NAMALWA (cell line): ENCODE data around the gene ENPP6.
"Not testable (repeated sequence)": the region's sequence is repeated elsewhere in the genome, so short reads cannot be mapped to it uniquely, and the experiment has no call there.

Experiments used
- DNase-seq: peaks from one replicate; pipeline ENCODE4 v3.0.0-alpha.2; 2015; ENCODE audit warnings: low spot score

The ENPP6 gene

GRCh38 chr4:184235526-184235925 is 17.9 kb upstream of the ENPP6 start:
- DNase-seq, result no peak

- no peak for DNase-seq
Measured at GRCh38 chr4:184234155-184234554, 16.5 kb upstream of the ENPP6 start.

GRCh38 chr4:184232975-184233374 is 15.3 kb upstream of the ENPP6 start:
- DNase-seq, result no peak

- DNase-seq, result no peak
Measured at GRCh38 chr4:184232202-184232601, 14.5 kb upstream of the ENPP6 start.

GRCh38 chr4:184231573-184231972 is 13.9 kb upstream of the ENPP6 start:
- no peak for DNase-seq

GRCh38 chr4:184228056-184228705 is 10.5 kb upstream of the ENPP6 start:
- no peak for DNase-seq

DNA sequence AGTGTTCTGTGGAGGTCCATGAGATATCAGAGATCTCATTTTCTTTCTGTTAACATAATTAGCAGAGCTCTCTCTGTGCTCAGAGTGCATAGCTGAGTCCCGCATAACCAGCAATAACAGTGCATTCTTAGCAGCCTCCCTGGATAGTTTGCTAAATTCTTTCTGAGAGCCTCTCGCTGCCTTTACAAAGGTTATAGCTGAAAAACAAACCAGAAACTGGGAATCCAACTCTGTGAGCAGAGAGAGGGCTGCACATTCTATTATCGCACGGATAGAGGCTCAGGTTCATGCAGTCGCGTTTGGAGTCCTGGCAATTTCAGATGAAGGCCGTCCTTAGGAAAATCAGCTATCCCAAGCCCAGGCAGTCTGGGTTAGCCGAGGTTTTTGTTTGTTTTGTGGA is 1.2 kb downstream of the ENPP6 start:
- DNase-seq, result no peak

GRCh38 chr4:184215709-184216328 is 1.9 kb downstream of the ENPP6 start:
- DNase-seq, result no peak

DNA sequence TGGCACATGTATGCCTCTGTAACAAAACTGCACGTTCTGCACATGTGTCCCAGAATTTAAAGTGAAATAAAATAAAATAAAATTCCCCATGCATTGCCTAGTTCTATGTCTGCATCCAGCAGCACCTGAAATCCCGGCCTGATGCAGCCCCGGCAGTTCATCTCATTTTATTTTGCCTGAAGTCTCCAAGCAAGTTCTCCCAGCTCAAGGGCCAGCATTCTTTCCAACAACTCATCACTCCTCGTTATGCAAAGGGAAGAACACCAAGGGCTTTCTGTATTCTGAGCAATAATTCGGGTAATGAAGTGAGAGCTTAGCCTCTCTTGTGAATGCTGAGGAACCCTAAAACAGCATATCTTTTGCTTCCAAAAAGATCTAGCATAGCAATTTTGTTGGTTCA is 2.7 kb downstream of the ENPP6 start:
- DNase-seq, result no peak

GRCh38 chr4:184207734-184208607 is 9.7 kb downstream of the ENPP6 start:
- not testable (repeated sequence) for DNase-seq

GRCh38 chr4:184205243-184205642 is 12.4 kb downstream of the ENPP6 start:
- no peak for DNase-seq

DNA sequence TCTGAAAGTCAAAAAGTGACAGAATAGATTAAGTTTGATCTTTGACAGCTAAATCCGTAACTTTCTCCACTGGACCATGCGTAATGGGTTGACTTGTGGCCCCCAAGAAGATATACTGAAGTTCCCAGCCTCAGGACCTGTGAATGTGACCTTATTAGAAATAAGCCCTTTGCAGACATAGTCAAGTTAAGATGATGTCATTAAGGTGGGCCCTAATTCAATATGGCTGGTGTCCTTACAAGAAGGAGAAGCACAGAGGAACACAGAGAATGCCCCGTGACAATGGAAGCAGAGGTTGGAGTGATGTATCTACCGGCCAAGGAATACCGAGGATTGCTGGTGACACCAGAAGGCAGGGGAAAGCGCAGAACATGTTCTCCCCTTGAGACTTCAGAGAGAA is 14.4 kb downstream of the ENPP6 start:
- DNase-seq, result no peak

- DNase-seq, result no peak
Measured at GRCh38 chr4:184201179-184201578, 16.5 kb downstream of the ENPP6 start.

DNA sequence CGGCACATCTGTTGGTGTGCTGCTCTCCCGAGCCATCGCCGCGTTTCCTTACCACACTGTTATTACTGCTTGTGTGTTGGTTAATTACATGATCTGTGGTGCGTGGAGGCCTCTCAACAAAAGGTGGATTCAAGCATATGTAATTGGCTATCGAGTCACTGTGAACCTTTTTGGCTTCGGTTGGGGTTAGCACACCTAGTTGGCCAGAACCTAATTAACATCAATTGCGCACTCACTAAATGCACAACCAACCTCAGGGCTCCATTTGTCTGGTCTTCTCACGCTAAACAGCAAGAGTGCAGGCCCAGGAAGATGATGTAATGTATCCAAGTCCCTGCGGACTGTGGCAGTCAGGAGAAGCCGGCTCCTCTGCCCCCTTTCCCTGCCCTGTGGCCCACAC is 17.4 kb downstream of the ENPP6 start:
- no peak for DNase-seq

DNA sequence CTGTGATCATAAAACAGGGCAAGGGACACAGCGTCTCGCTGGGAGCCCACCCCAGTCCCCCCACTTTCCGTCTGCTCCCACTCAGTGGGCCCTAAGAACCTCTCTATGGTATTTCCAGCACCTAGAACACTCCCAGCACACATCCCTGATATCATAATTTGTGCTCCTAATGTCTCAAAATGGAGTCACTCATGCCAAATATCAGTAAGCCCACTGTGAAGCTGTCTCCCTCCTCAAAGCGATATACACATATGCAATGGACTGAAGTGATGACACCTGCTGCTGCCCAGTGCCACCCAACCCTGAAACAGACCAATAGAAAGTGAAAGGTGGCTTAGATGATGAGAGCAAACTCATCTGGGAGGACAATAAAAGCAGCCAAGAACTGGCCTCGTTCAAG is 17.9 kb downstream of the ENPP6 start:
- no peak for DNase-seq

DNA sequence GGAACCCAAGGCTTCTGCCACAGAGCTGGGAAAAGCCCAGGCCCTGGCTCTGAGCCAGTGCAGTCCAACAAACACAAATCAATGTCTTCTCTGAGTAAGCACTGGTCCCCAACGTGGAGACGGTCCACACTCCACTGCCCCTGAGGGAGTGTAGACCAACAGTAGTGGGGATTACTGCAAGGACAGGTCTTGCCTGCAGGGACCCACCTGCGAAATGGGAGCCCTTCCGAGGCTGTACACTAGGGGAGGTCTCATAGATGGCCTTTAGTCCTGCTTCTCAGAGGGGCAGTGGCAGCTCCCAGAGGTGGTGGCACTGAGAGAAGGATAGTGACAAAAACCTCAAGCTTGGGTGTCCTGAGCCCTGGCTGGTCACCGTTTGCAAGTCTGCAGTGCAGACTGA is 19.5 kb downstream of the ENPP6 start:
- DNase-seq, result no peak

DNA sequence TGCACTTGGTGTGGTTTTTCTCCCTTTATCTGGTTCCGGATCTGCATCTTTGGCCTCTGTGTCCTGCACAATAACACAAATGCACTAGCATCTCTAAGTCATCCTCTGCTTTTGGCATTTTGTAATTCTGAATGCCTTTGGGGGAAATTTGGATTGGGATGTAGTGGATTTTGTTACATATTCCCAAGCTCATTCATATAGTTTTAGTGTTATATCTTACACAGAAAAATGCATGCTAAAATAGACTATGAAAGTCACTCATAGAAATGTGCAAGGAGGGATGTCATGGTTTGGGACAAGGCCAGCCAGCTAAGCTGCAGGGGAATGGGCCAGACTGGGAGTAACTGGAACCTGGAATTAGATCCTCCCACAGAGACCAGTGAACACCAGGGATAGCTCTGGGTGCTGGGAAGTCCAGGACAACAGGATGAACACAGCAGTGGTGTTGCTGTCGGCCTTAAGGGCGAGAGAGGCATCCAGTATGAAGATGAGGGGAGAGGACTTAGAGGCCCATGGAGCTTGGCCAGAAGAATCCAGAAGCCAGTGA is 20.1 kb downstream of the ENPP6 start:
- DNase-seq, result no peak

DNA sequence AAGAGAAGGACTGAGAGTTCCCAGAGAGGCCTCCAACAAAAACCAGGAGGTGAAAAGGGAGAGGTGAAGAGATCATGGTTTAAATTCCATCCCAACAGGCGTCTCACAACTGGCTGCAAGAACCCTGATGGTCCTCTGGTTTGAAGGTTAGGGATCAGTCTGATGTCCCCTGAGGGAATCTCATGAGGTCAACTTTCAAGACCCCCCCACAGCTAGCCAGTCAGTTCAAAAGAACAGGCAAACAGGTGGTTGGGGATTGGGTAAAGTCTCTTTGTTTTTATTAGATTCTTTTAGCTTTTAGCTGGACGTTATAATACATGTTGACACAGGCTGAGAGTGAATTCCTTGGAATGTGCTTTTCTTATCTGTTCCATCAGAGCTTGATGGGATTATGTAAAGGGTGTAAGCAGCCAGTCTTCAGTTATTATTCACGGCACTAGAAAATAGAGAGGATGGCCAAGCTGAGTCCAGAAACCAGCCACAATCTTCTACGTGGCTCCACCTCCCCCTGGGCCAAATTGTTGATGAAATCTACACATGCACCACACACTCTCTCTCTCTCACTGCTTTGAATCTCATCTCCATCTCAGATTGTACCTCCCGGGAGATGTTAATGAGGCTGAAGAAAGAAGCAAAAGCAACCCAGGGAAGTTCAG is 20.8 kb downstream of the ENPP6 start:
- DNase-seq, result no peak

DNA sequence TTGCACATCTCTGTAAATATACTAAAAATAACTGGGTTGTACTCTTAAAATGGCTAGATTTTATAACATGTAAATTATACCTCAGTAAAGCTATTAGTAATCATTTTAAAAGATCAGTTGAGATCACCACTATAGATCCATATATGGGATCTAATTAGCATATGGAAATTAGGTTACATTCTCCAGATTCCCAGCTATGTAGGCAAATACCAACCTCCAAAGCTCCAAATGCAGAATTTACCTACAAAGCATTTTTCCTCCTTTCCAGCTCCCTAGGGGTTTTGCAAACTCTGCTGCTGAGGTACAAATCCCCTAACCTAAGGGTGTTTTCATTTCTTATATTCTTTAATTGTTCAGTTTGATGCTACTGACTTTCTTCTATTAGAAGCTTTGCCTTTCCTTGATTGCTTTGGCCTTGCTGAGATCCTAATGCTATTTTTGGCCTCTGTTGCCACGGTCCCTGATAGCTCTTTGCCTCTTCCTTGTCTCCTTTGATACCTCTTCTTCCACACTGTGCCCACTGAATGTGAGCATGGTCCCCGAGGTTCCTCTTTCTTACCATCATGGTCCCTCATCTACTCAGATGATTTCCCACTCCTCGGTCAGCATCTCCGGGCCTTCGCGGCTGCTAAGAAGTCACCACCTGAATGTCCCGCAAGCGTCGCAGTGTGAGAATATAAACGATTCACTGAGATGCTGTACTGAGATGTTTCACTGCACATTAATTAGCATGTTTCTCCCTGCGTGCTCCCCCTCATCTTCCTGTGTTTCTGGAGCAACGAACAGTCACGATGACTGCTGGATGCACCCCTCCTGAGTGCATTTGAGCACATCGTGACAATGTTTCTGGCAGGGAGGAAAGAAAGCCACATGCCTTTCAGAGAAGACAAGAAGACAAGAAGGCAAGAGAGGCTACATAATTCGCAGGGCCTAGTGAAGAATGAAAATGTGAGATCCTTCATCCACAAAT is 23.8 kb downstream of the ENPP6 start:
- DNase-seq, result peak; percentile 9

DNA sequence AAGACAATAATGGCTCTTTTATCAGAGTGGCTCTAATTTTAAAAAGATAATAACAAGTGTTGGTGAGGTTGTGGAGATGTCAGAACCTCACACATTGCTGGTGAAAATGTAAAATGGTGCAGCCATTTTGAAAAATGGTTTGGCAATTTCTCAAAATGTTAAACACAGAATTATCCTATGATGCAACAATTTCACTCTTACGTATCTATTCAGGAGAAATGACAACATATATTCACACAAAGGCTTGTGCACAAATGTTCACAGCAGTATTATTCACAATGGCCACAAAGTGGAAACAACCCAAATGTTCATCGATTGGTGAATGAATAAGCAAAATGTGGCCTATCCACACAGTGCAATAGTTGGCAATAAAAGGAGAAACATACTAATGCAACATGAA is 24.7 kb downstream of the ENPP6 start:
- DNase-seq, result no peak

GRCh38 chr4:184191267-184191666 is 26.4 kb downstream of the ENPP6 start:
- DNase-seq, result no peak
